ENCODE results near the gene CCDC172. TPM values are rescaled to one million over a fixed set of nuclear protein-coding genes. Genes with fewer than 3 reads are reported as not detected.

The CCDC172 gene
- total and polyA plus RNA-seq, 2 of the 4 experiments (the other 2 are of a cell fraction) = not detected

GRCh38 chr10:116408719-116409118 is 84.5 kb downstream of the CCDC172 start:
- H3K9ac ChIP-seq (ENCODE audit: low read depth, low read length) = no peak overlapping the region
- H2BK15ac ChIP-seq (ENCODE audit: low read depth, low read length) = no peak overlapping the region
- TF ChIP-seq POLR2A (IDR thresholded peaks at IDR 0.05; ENCODE audit: low read depth, low read length) = no peak
- no peak overlapping the region for H4K5ac ChIP-seq (ENCODE audit: low read depth, low read length)
- ChIA-PET POLR2A (ENCODE audit: unreplicated experiment) (no interaction called here), CTCF (no interaction called here)
- H3K27ac ChIP-seq (ENCODE audit: insufficient read depth, low read length) = no peak overlapping the region
- no peak overlapping the region for H2AK9ac ChIP-seq (replicated peaks; ENCODE audit: low read depth, low read length, poor library complexity)
- no peak overlapping the region for H3K4ac ChIP-seq (ENCODE audit: low read depth, low read length)
- no peak overlapping the region for H3K4me2 ChIP-seq (ENCODE audit: low read depth, low read length)
- no peaks in the 10 kb centered on the region for H3K79me1 ChIP-seq (ENCODE audit: low read depth in 1 of 2, low read length in 2 of 2)
- no peak overlapping the region for H3K23ac ChIP-seq (ENCODE audit: low read depth, low read length)
- ATAC-seq (ENCODE audit: low read depth) (no peak), DNase-seq (no peak)
- no peak overlapping the region for H3K14ac ChIP-seq (replicated peaks; ENCODE audit: low read depth, low read length)
- no peaks in the 10 kb centered on the region for H3K27me3 ChIP-seq (ENCODE audit: control insufficient read depth, insufficient read depth, low read length)
- no peak overlapping the region for H4K8ac ChIP-seq (ENCODE audit: low read depth in 2 of 2, low read length in 2 of 2)
- WGBS, 2 experiments (ENCODE audit: extremely low coverage in 2 of 2, insufficient read length in 1 of 2) = no CpG with 5 or more reads among the region's 7 CpGs
- H3K4me3 ChIP-seq (ENCODE audit: insufficient read depth, low read depth, low read length) = no peak overlapping the region
- dilution Hi-C loops (cut with HindIII; ENCODE audit: low sequenced_read_pairs, unreplicated experiment) (no loop called here), intact Hi-C loops (cut with micrococcal nuclease) (no loop called here), in situ Hi-C loops (cut with MboI; ENCODE audit: low sequenced_read_pairs) (no loop called here)
- no peak overlapping the region for H2AK5ac ChIP-seq (ENCODE audit: low read depth, low read length)
- BruUV-seq (replicated peaks) = no TSS peak
- no peaks in the 10 kb centered on the region for H4K20me1 ChIP-seq (ENCODE audit: insufficient read depth, low read length)
- no peaks in the 10 kb centered on the region for H3K9me1 ChIP-seq (ENCODE audit: insufficient read depth, low read length)
- no peak overlapping the region for H3K18ac ChIP-seq (ENCODE audit: low read depth, low read length)
- no peak overlapping the region for H4K91ac ChIP-seq (ENCODE audit: insufficient read depth, low read depth, low read length)
- H2AFZ ChIP-seq (replicated peaks; ENCODE audit: low read length, poor library complexity) = no peak overlapping the region
- no peak overlapping the region for H3K56ac ChIP-seq (ENCODE audit: extremely low read depth, insufficient read depth, low read length)
- H3K36me3 ChIP-seq (ENCODE audit: control insufficient read depth, insufficient read depth, low read length) = no peaks in the 10 kb centered on the region
- no peak overlapping the region for H2BK20ac ChIP-seq (ENCODE audit: low read depth, low read length)
- no peaks in the 10 kb centered on the region for H3K4me1 ChIP-seq (ENCODE audit: control insufficient read depth, insufficient read depth, low read length)
- H2BK5ac ChIP-seq (ENCODE audit: low read depth, low read length, poor library complexity, severe bottlenecking) = no peak overlapping the region
- H3K9me3 ChIP-seq (ENCODE audit: control insufficient read depth, insufficient read depth, low read length) = no peaks in the 10 kb centered on the region
- no peak overlapping the region for H2BK120ac ChIP-seq (ENCODE audit: low read depth, low read length)

All from IMR-90 (cell line).